HTR-8/SVneo (cell line): ENCODE measurements around the gene ZNRF4.
"Not testable (repeated sequence)": the region's sequence is repeated elsewhere in the genome, so short reads cannot be mapped to it uniquely, and the experiment has no call there.

Experiments used
- DNase-seq: peaks from one replicate; pipeline ENCODE4 v3.0.0; 2011; ENCODE audit warnings: low spot score, mixed read lengths; ENCODE audit not compliant: insufficient read length
- FAIRE-seq: peaks from 2 replicates; lab custom pipeline; 2011; peaks lifted over from hg19 to GRCh38; lab: Jason Lieb, UNC

ZNRF4 gene, protein sequence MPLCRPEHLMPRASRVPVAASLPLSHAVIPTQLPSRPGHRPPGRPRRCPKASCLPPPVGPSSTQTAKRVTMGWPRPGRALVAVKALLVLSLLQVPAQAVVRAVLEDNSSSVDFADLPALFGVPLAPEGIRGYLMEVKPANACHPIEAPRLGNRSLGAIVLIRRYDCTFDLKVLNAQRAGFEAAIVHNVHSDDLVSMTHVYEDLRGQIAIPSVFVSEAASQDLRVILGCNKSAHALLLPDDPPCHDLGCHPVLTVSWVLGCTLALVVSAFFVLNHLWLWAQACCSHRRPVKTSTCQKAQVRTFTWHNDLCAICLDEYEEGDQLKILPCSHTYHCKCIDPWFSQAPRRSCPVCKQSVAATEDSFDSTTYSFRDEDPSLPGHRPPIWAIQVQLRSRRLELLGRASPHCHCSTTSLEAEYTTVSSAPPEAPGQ

DNA sequence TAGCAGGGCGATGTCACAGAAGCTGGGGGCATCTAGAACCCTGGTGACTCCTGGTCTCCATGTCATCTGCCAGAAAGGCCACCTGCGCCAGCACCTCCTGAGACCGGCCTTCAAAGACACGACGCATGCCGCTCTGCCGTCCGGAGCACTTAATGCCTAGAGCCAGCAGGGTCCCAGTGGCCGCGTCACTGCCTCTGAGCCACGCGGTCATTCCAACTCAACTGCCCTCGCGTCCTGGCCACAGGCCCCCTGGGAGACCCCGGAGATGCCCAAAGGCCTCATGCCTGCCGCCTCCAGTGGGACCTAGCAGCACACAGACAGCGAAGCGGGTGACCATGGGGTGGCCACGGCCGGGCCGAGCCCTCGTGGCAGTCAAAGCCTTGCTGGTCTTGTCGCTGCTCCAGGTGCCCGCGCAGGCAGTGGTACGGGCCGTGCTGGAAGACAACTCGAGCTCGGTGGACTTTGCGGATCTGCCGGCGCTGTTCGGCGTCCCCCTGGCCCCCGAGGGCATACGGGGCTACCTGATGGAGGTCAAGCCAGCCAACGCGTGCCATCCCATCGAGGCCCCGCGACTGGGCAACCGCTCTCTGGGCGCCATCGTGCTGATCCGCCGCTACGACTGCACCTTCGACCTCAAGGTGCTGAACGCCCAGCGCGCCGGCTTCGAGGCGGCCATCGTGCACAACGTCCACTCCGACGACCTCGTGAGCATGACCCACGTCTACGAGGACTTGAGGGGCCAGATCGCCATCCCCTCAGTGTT lies at the start of gene ZNRF4:
ZNRF4 (plus strand) TSS at position 51 of the 763 bp plus-strand sequence; CDS start at position 126, 75 bp downstream.
- FAIRE-seq, result no peak
- no peak for DNase-seq

DNA sequence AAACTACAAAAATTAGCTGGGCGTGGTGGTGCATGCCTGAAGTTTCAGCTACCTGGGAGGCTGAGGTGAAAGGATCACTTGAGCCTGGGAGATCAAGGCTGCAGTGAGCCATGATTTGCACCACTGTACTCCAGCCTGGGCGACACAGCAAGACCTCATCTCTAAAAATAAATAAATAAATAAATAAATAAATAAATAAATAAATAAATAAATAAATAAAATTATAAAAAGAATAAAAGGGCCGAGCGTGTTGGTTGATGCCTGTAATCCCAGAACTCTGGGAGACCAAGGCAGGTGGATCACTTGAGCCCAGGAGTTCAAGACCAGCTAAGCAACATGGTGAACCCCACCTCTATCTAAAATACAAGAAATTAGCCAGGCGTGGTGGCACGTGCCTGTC lies 49.0 kb upstream of the ZNRF4 start:
- not testable (repeated sequence) for FAIRE-seq, DNase-seq

DNA sequence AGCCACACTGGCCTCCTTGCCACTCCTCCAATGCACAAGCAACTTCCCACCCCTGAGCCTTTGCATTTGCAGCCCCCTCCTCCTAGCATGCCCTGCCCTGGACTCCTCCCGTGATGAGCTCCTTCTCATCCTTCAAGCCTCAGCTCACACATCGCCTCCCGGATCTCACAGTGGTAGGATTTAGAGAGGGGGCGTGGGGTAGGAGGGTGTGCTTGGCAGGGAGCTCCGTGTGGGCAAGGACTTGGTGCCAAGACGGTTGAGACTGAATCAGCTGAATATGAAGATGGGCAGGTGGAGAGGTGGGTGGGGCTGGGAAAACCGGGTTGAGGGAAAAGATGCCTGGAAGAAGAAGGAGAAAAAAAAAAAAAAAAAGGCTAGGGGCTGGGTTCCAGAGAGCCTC lies 48.4 kb upstream of the ZNRF4 start:
- FAIRE-seq (no peak), DNase-seq (no peak)

DNA sequence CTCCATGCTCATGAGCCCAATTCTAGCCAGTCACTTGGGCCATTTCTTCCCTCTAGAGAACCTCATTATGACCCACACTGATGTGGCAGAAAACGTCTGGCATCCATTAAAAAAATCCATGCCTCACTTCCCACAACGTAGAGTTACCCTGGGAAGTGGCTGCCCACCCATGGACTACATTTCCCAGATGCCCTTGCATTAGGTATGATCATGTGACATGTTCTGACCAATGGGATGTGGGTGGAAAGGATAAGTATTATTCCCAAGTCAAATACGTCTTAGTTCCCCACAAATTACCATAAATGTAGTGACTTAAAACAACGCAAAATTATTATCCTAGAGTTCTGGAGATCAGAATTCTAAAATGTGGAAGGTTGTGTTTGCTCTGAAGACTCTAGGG lies 47.9 kb upstream of the ZNRF4 start:
- DNase-seq, result no peak
- FAIRE-seq, result no peak

DNA sequence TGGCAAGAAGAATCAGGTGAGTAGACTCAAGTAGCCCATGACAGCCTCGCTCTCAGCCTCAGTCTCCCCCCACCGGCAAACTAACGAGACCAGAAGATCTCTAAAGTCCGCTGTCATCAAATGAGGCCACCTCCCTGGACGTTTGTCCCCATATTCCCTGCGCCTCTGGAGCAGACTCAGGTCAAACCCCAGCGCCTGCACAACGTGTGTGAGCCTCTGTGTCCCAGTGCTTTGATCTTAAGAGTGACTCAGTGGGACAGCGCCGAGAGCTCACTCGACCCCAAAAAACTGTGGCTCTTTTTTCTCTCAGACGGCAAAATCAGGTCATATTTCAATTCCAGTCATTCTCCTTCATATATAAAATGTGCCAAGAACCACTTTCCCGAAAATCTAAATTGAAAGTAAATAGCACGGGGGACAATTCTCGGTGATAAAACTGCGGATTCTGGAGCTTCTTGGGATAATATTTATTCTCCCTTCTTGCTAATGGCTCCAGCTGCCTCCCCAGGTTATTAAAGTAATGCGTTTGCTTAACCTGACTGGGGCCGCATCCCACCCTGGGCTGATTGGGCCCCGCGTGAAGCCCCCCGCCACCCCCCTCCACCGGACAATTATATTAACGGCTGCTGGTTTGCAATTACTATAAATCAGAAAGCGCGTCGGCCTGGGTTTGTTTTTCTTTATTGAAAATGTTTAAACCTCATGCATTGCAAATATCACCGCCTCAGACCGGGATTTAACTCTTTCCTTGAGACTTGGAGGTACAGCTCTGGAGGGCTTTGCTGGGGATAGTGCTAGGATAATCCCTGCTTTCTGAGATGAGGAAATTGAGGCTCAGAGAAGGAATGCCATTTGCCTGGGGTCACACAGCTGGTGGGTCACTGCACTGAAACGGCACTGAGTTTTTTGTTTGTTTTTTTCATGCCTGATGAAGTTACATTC lies 37.5 kb upstream of the ZNRF4 start:
- no peak for FAIRE-seq
- DNase-seq, result no peak

DNA sequence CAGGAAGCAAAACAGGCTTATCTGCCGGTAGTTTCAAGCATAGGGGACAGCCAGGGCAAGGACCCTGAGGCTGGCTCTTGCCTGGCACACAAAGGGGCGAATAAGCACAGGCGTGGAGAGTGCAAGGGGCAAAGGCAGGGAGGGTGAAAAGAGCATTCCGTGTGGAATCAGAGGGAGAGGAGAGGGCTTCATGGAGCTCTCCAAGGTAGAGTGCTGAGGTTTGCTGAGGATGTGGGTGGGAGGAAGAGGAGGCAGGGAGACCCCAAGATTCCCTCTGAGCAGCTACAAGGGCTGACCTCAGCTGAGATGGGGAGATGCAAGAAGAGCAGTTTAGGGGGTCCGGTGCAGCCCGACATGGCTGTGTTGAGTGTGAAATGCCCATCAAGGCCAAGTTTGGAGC lies 36.5 kb upstream of the ZNRF4 start:
- no peak for FAIRE-seq
- no peak for DNase-seq

DNA sequence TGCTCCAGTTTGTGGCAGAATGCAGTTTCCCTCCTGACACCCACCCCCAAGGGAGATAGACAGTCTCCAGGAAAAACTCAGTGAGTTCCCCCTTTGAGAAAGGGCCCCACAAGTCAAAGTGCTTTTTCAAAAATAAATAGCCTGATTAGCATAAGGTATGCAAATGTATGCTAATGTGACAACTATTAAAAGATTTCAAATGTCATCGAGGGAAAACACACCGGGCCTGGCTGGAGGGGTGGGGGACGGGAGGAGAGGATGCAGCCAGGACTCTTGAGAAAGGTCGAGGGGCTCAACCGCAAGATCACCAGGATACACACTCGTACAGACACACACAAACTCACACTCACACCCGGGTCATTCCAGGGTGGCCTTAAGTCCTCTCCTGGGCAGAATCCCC lies 34.3 kb upstream of the ZNRF4 start:
- no peak for DNase-seq
- no peak for FAIRE-seq

DNA sequence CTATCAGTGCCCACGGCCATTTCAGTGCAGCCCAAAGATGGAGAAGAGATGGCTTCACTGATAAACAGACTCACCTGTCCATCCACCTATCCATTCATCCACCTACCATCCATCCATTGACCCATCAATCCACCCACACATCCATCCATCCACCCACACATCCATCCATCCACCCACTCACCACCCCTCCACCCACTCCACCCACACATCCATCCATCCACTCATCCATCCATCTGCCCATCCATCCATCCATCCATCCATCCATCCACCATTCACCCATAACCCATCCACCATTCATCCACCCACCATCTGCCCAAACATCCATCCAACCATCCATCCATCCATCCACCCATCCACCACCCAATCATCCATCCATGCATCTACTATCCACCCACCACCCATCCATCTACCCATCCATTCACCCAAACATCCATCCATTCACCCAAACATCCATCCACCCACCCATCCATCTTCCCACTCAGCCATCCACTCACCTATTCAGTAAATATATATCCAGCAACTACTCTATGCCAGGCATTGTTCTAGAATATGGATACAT lies 31.6 kb upstream of the ZNRF4 start:
- FAIRE-seq (no peak), DNase-seq (no peak)

DNA sequence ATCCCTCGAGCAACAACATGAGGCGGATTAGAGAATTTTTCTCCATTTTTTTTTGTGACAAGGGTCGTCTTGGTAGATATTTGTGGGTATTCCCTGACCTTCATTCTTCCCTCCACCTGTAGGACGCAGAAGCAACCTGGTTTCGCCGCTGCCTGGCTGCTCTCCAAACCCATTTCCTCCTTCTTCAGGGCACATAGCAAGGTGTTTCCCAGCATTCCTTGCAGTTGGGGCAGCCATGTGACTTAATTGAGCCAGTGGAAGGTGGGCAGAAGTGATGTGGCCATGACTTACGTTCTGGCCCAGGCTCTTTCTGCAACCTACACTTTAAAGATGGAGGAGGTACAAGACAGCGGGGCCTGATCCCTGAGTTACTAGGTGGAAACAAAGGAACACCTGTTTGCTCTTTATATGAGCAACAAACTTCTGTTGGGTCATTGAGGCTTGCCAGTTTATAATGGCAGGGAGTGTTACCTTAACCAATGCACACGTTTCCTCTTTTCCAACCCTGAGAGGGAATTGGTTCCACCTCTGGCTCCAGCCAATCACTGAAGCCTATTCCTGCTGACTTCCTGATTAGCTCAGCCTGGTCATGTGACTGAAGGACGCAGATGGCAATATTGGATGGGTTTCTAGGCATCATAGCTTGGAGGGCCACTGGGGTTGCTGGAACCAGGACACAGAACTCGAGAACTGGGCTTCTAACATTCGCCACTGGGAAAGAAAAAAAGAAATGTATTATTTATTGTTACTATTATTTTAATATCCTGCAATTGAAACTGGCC lies 30.8 kb upstream of the ZNRF4 start:
- FAIRE-seq, result no peak
- no peak for DNase-seq

DNA sequence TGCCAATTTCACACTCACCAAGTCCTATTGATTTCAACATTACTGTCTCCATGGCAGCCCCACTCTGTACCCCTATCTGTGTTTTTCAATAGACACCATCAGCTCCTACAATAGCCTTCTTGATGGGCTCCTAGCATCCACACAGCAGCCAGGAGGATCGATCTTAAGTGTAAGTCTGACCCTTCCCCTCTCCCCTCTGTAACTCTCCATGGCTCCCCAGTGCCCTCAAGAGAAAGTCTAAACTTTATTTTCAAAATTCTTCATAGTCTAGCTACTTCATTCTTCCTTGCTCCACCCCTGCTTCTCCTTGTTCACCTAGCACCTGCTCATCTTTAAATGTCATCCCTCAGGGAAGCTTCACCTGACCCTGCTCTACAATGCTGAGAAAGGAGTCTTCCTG lies 30.0 kb upstream of the ZNRF4 start:
- FAIRE-seq (no peak), DNase-seq (no peak)

DNA sequence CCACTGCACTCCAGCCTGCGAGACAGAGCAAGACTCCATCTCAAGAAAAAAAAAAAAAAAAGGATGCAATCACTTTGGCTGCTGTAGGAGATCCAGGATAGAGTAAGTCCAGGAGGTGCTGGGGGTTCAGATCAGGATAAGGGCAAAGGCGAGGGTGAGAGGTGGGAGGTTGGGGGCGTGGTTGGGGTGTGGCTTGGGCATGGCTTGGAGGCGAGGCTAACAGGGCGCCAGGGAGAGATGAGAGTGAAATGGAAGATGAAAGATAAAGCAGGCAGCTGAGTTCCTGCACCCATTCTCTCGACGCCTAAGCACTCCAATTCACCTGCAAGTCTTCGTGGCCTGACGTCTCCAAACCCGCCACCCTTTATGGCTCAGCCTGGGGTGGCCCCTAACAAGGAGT lies 25.0 kb upstream of the ZNRF4 start:
- FAIRE-seq (no peak), DNase-seq (no peak)

DNA sequence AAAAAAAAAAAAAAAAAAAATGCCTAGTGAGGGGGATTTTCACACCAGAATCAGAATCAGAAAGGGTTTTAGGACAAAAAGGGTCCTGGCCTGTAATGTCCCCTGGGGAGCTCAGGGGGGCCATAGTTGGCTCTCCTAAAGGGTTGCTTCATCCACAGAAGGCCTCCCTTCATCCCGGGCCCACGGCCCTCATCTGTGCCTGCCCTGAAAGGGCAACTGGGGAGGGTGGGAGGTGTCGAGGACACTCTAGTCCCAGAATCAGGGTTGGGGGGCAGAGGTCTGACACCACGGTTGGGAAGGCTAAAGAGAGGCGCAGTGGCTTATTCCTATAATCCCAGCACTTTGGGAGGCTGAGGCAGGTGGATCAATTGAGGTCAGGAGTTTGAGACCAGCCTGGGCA lies 22.5 kb upstream of the ZNRF4 start:
- DNase-seq (no peak), FAIRE-seq (no peak)

DNA sequence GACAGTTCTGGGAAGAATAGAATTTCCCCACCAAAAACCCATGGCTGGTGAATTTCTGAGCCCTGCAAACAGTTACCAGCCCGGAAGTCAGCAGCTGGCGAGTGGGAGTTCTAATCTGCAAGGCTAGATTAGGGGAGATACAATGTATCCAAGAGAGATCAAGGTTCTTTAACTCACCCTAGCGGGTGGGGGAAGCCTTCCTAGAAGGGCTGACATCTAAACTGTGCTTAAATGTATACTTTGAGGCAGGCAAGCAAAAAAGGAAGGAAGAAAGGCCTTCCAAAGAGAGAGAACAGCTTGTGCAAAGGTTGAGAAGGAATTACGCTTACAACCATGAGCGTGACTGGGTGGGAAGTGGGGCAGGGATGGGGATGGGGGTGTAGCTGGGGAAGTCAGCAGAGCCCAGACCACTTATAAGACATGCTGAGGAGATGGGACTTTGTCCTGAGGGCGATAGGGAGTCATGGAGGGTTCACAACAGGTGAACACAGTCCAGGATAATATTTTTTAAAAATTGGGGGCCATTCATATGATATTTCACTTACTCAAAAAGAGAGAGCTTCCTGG lies 20.8 kb upstream of the ZNRF4 start:
- no peak for DNase-seq
- FAIRE-seq, result no peak

DNA sequence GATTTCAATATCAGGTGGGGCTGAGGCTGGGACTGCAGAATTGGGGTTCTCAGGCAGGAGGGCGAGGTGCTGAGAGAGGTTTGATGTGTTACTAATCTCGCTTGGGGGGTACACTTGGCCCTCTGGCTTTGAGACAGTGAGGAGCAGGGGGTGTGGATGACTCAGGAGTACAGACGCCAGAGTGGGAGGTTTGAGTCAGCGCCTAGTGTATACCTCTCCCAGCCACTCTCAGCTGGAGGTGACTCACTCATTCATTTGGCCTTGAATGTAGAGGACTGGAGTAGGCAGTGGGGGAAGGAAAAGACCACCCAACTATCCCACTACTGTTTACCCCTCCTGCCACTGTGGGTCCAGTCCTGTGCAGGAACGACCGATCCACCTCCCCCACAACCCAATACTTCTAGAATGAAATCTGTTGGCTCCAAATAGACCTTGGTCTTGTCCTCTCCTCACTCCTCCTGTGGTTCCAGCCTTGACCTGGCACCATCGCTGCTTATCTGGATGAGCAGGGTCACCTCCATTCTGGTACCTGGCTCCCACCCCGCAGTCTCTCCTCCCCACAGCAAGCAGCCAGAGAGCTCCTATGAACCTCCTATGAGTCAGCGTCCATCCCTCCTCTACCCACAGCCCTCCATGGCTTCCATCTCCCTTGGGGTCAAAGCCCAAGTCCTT lies 20.1 kb upstream of the ZNRF4 start:
- DNase-seq, result peak; percentile 60
- FAIRE-seq, result peak; percentile 26

DNA sequence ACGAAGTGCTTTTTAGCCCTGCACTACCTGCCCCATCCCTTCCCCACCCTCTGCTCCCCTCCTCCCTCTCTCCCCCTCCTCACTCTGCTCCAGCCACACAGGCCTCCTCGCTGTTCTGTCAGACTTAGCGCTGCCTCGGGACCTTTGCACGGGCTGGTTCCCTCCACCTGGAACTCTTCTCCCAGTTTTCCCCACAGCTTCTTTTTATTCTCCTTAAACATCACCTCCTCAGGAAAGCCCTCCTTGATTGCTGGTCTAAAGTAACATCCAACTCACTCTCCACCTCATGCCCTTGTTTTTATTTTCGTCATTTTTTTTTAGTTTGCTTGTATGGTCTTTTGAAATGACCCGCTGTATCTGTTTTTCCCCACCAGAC lies 19.6 kb upstream of the ZNRF4 start:
- no peak for DNase-seq
- FAIRE-seq, result no peak

DNA sequence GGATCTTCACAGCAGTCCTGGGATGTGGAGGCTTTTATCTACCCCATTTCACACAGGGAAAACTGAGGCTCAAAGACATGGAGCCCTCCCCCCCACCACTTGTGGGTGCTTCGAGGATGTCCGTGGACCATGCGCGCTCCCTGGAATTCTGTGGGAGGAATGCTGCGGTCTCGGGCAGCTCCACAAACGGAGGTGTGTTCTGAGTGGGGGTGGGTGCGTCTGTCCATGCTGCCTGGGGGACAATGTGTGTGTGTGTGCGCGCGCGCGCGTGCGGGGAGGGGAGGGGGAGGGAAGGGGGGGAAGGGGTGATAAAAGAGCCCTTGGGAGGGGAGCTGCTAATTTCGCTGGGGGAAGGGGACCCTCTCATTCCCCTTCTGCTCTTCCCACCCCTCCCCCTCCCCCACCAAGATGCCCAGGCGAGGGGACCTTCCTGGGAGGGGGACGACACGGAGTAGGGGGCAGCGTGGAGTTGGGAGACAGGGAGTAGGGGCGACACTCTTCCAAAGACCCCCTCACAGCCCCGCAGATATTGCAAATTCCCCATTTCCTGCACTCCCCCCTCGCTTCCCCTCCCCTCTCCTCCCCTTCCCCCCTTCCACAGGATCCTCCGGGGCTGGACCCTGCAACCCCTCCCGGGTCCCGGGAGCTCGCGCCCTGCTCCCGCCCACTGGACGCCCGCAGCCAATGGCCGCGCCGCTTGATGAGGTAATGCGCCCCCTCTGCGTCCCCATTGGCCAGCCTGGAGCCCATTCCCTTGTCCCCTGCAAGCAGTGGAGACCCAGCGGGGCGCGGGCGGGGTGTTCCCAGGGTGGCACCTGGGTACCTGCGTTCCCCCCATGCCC lies 18.9 kb upstream of the ZNRF4 start:
- peak; percentile 95 for DNase-seq
- FAIRE-seq, result no peak

DNA sequence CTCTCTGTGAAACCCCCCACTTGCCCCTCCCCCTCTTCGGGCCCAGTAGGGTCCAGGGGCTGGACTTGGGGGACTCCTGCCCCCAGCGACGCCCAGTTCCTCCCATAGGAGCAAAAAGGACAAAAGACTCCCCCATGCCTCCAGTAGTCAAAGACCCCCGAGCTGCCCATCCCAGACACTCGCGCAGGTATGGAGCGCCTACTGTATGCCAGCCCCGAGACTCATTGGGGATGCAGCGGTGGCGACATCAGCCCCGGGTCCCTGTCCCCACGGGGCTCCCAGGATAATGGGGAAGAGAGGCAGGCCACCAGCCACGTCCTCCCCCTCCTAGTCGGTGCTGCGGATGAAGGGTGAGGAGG lies 18.3 kb upstream of the ZNRF4 start:
- DNase-seq (no peak), FAIRE-seq (no peak)

DNA sequence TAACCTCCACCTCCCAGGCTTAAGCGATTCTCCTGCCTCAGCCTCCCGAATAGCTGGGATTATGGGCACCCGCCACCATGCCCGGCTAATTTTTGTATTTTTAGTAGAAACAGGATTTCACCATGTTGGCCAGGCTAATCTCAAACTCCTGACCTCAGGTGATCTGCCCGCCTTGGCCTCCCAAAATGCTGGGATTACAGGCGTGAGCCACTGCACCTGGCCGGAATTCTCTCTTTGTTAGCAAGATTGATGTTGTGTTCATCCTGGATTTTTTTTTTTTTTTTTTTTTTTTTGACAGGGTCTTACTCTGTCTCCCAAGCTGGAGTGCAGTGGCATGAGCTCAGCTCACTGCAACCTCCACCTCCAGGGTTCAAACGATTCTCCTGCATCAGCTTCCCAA lies 16.5 kb upstream of the ZNRF4 start:
- not testable (repeated sequence) for DNase-seq, FAIRE-seq
